Endodermal cell (in vitro differentiated cells): Measurements from ENCODE around the gene SLC51A. TPM values are rescaled to one million over a fixed set of nuclear protein-coding genes. Genes with fewer than 3 reads are reported as not detected.

Experiments
- DNase-seq: peaks from one replicate; pipeline ENCODE4 v3.0.0-alpha.2; 2017
- H3K27ac ChIP-seq: 2 replicates; pipeline ENCODE4 v1.5.1; 2013; ENCODE audit warnings: mild to moderate bottlenecking, low read depth, low read length, moderate library complexity
- H3K27me3 ChIP-seq: 2 replicates; pipeline ENCODE4 v1.6.1; 2013; ENCODE audit warnings: mild to moderate bottlenecking, low read length, moderate library complexity; ENCODE audit not compliant: insufficient read depth, control insufficient read depth, poor library complexity, severe bottlenecking
- H3K36me3 ChIP-seq: 2 replicates; pipeline ENCODE4 v1.7.0; 2013; ENCODE audit warnings: mild to moderate bottlenecking, low read length, moderate library complexity; ENCODE audit not compliant: control insufficient read depth, insufficient read depth
- H3K4me1 ChIP-seq: one replicate; pipeline ENCODE4 v1.7.0; 2013; ENCODE audit warnings: low read length; ENCODE audit not compliant: control insufficient read depth, insufficient read depth
- H3K4me3 ChIP-seq: 2 replicates; pipeline ENCODE4 v1.5.1; 2013; ENCODE audit warnings: mild to moderate bottlenecking, low read length, moderate library complexity
- H3K9ac ChIP-seq: 2 replicates; pipeline ENCODE4 v1.6.1; 2013; ENCODE audit warnings: mild to moderate bottlenecking, low read length, moderate library complexity; ENCODE audit not compliant: poor library complexity, severe bottlenecking; ENCODE audit errors: extremely low read depth
- H3K9me3 ChIP-seq: 2 replicates; pipeline ENCODE4 v1.6.1; 2013; ENCODE audit warnings: mild to moderate bottlenecking, low read length, moderate library complexity; ENCODE audit not compliant: control insufficient read depth
- H3K27ac Mint-ChIP-seq: 2 replicates; pipeline ENCODE4 v1.8.0; 2020; ENCODE audit warnings: mixed read lengths
- H3K27me3 Mint-ChIP-seq: 2 replicates; pipeline ENCODE4 v1.8.0; 2021; ENCODE audit warnings: mild to moderate bottlenecking, mixed read lengths; ENCODE audit not compliant: insufficient read depth
- H3K36me3 Mint-ChIP-seq: 2 replicates; pipeline ENCODE4 v1.8.0; 2020; ENCODE audit warnings: low read depth, mixed read lengths
- H3K4me1 Mint-ChIP-seq: 2 replicates; pipeline ENCODE4 v1.8.0; 2020; ENCODE audit warnings: mixed read lengths
- H3K4me3 Mint-ChIP-seq: 2 replicates; pipeline ENCODE4 v1.8.0; 2020; ENCODE audit warnings: mild to moderate bottlenecking, moderate library complexity, mixed read lengths
- H3K9me3 Mint-ChIP-seq: 2 replicates; pipeline ENCODE4 v1.8.0; 2020; ENCODE audit warnings: mild to moderate bottlenecking, mixed read lengths
- CTCF ChIP-seq: fragments of 200-600 bp; sonication (generic); conservative IDR thresholded peaks from 2 replicates; pipeline ENCODE4 v1.5.0; 2021; ENCODE audit warnings: antibody characterized with exemption, mild to moderate bottlenecking
- WGBS, 2 experiments: methylation state at CpG; one replicate each; pipeline versions ENCODE4 v1.1.5 to v1.1.7; 2013; ENCODE audit warnings: missing lambda C conversion rate in 2 of 2, mixed read lengths in 1 of 2; ENCODE audit not compliant: insufficient coverage in 1 of 2, insufficient read length in 1 of 2; 5-methylcytosine and 5-hydroxymethylcytosine counted together
- total RNA-seq, 2 donors: library from RNA; stranded (reverse); fragmentation: NEBNext Ultra II Directional in 1 of 2; extraction: Animal tissue kit (Norgen Biotek cat#: 25700) in 1 of 2; gene quantifications; 2 replicates in 1 of 2; 3 replicates in 1 of 2; pipeline ENCODE4 v1.2.1, GENCODE V29; 2021

SLC51A gene
- total RNA-seq, 2 donors from 2014 or later = 1.9 to 2.0 TPM

GRCh38 chr3:196194542-196194915 lies 21.8 kb upstream of the SLC51A start:
- TF ChIP-seq CTCF = no peak
- Histone ChIP-seq H3K4me1 (no peaks in the 10 kb centered on the region), H3K9ac (no peak overlapping the region), H3K4me3 (no peak overlapping the region), H3K36me3 (no peaks in the 10 kb centered on the region), H3K9me3 (no peaks in the 10 kb centered on the region), H3K27me3 (no peaks in the 10 kb centered on the region), H3K27ac (no peak overlapping the region)
- no peaks in the 10 kb centered on the region for H3K4me1 Mint-ChIP-seq
- no peak overlapping the region for H3K4me3 Mint-ChIP-seq
- WGBS, 2 experiments = 91 to 100% methylated on average over 1 to 5 of the region's 5 CpGs
- no peaks in the 10 kb centered on the region for H3K27me3 Mint-ChIP-seq
- no peaks in the 10 kb centered on the region for H3K9me3 Mint-ChIP-seq
- H3K27ac Mint-ChIP-seq = no peak overlapping the region
- no peaks in the 10 kb centered on the region for H3K36me3 Mint-ChIP-seq
- DNase-seq = no peak

DNA sequence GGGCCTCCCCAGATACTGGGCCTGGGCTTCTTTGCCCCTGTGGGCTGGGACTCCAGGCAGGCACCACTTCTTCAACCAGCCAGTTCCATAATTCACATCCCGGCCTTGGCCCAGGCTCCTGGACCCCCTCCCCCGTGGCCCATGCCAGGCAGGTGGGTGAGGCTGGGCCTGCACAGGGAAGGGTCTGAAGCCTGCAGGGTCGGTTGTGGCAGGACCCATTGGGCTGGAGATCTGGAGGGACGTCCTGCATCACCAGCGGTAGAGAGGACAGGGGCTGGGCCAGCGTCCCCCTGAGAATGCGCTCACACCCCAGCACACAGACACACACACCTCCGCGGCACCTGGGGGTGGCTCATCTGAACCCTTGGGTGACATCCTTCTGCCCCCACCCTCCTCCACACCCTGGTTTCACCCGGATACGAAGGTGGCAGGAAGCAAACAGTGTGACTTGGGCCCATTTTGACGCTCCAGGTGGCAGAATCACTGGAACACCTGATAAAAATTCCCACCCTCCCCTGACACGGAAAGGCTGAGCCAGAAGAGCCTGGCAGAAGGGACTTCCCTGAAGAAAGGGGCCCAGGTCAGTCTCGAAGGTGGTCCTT lies 20.6 kb upstream of the SLC51A start:
- Mint-ChIP-seq H3K4me1 (no peaks in the 10 kb centered on the region), H3K9me3 (no peaks in the 10 kb centered on the region), H3K36me3 (no peaks in the 10 kb centered on the region), H3K4me3 (no peak overlapping the region), H3K27ac (no peak overlapping the region), H3K27me3 (no peaks in the 10 kb centered on the region)
- Histone ChIP-seq H3K27me3 (no peaks in the 10 kb centered on the region), H3K36me3 (no peaks in the 10 kb centered on the region), H3K27ac (no peak overlapping the region), H3K4me1 (no peaks in the 10 kb centered on the region), H3K9me3 (no peaks in the 10 kb centered on the region), H3K4me3 (no peak overlapping the region), H3K9ac (no peak overlapping the region)
- 91 to 93% methylated on average over 6 to 14 of the region's 14 CpGs for WGBS, 2 experiments
- DNase-seq = no peak
- no peak for TF ChIP-seq CTCF

- H3K9me3 ChIP-seq = no peaks in the 10 kb centered on the region
- no peak overlapping the region for H3K27ac Mint-ChIP-seq
- no peaks in the 10 kb centered on the region for H3K27me3 ChIP-seq
- no peak for TF ChIP-seq CTCF
- no peak overlapping the region for H3K4me3 ChIP-seq
- H3K9me3 Mint-ChIP-seq = no peaks in the 10 kb centered on the region
- no peaks in the 10 kb centered on the region for H3K4me1 ChIP-seq
- no peak for DNase-seq
- H3K4me3 Mint-ChIP-seq = no peak overlapping the region
- H3K27ac ChIP-seq = no peak overlapping the region
- no peaks in the 10 kb centered on the region for H3K36me3 ChIP-seq
- no peak overlapping the region for H3K9ac ChIP-seq
- no peaks in the 10 kb centered on the region for H3K36me3 Mint-ChIP-seq
- H3K27me3 Mint-ChIP-seq = no peaks in the 10 kb centered on the region
- 91 to 94% methylated on average over 8 to 17 of the region's 17 CpGs for WGBS, 2 experiments
- no peaks in the 10 kb centered on the region for H3K4me1 Mint-ChIP-seq
Measured at GRCh38 chr3:196197524-196197923, 18.8 kb upstream of the SLC51A start.
